GM19395 (cell line): ENCODE results near the gene IRX2.

Experiments used
- ATAC-seq: cut with Tn5 transposase; IDR thresholded peaks from one replicate; pipeline ENCODE4 v1.9.1; 2021; ENCODE audit warnings: mild to moderate bottlenecking, moderate library complexity; ENCODE audit not compliant: unreplicated experiment

IRX2 gene

GRCh38 chr5:2756211-2757152, 5.0 kb upstream of the IRX2 start:
- ATAC-seq = no peak

DNA sequence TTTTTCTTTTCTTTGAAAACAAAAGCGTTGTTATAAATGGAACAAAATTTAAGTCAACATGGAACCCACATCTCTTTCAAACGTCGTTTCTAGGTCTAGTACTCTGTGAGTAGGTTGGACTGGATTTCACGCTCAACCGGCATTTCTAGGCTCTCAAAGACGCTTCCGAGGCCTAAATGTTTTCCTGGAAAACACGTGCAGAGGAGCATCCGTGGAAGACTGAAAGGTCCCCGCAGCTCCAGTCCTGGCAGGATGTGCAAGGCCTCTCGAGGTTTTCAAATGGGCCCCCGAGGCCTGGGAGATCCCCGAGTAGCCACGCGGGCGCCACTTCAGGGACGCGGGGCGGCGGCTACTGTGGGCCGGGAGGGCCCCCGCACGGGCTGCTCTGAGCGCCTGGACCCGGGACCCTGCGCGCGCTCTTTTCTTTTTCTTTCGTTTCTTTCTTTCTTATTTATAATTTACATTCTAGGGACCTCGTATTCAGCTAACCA, 4.2 kb upstream of the IRX2 start:
- ATAC-seq = no peak

DNA sequence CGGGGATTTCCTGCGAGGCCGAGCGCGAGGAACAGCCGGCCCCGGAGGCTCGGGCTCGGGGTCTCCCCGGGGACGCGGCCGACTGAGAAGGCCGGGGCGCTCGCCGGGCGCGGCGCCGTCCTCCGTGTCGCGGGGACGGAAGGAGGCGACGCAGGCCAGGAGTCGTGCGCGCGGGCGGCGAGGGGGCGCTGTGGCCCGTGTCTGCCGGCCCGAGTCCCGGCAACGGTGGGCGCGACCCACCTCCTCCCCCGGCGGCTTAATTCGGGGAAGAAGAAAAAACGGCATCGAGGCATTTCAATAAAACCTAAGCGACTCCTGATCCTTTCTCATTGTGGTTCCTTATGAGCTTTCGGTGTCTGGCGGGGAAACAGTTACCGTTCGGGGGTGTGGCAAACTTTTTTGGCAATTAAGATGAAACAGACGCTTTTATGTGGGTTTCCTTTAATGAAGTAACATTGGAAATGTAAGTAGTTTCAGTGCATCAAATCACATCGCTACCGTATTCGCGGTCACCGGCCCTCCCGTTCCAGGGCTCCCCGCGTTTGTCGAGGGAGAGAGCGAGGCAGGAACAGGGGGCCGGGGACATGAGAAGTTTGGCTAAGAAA, 3.7 kb upstream of the IRX2 start:
- no peak for ATAC-seq

DNA sequence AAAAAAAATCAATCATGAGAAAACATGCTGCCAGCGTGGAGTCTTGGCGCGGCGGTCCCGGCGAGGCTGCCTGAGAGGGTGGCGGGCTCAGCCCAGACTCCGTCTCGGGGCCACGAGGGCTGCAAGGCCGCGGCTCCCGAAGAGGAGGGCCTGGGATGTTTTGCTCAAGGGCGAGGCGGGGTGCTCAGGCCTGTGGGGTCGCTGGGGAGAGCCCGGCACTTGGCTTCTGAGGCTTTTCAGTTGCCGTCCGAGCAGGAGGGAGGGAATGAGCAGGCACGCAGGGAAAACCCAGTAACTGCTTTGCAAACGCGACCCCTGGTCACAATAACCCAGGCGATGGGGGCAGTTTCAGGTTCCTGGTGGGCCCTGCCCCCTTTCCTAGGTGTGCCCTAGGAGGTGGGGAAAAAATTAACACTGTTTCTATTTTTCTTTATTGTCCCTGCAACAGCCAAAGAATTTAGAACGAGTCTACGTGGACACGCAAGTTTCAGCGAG, 3.2 kb upstream of the IRX2 start:
- ATAC-seq = no peak

- ATAC-seq = no peak
Observed at GRCh38 chr5:2753452-2754420, 2.3 kb upstream of the IRX2 start.

DNA sequence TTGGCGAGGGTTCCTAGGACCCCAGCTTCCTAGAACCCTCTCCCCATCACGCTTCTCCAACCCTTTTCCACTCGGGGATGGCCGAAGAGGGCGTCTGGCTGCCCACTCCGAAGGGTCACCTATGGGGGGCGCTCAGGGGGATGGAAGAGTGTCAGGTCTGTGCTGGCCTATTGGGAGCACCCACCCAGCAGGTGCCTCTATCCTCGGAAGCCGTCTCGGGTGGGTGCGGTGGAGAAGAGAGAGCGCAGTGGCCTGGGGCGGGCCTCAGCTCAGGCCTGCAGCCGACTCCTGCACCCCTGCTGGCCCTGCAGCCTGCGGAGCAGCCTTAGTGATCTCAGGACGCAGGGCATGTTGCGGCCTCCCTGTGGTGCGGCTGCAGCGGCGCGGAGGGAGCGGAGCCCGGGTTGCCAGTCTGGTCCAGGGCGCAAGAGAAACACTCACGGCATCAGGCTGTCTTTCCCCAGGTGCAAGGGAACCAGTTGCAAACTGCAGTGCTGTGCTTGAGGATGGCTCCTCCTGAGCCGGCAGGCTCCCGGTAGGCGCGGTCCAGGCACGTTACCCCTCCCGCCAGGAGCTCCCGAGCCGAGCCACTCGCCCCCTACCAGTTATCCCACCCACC, 1.5 kb upstream of the IRX2 start:
- ATAC-seq = no peak

DNA sequence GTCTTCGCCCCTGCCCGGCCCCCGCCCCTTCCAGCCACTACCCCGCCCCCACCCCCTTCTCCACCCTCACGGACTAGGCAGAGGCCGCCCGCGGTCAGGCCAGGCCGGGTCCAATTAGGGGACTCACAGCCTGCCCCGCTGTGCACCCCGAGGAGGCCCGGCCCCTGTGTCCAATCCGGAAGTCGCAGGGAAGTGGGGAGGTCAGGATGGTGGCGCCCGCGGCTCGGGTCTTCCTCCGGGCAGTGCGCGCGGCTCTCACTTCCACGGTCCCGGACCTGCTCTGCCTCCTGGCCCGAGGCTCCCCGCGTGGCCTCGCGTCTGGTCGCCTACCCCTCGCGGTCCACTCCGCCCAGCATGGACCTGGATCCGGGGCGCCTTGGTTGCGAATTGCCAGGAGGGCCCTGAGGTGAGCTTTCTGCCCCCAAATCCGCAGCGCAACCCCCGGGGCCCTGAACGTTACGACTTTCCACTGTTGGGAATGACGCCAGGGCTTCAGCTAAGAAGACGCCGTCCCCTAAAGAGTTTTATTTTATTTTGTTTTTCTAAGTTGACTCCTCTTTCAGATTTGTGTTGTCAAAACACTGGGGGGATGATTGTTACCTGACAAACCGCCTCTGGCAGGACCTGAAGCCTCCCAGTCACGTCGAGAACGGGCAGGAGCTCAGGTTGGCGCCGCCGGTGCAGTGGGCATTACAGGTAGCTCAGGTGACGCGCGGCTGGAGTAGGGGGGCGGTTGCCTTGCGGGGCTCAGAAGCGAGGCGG, 763 bp upstream of the IRX2 start:
- no peak for ATAC-seq

DNA sequence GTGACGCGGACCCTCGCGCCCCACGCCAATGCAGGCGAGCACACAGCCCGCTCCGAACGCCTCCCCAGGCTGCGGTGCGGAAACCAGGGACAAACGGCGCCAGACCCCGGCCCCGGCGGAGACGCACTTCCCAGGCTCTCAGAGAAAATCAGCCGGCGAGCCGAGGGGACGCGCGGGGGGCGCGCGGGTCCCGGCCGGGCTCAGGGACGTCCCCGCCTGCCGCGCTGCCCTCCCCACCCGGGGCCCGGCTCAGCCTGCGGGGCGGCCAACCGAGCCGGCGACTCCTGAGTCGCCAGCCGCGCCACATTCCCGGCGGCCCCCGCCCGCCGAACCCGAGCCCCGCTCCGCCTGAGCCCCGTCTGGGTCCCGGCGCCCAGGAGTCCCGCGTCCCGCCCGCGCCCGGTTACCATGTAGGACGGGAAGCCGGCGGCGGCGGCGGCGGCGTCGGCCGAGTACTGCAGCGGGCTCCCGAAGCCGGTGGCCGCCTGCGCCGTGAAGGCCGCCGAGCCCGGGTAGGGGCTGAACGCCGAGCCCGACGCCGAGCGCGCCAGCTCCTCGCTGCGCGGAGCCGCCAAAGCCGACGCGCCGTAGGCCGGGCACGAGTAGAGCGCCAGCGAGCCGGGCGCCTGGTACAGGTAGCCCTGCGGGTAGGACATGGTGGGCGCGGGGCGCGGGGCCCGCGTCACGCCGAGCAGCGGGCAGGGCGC, 566 bp downstream of the IRX2 start:
- ATAC-seq = no peak

- ATAC-seq = no peak
Observed at GRCh38 chr5:2750026-2750757, 1.3 kb downstream of the IRX2 start.

GRCh38 chr5:2749514-2750025, 1.9 kb downstream of the IRX2 start:
- no peak for ATAC-seq

- no peak for ATAC-seq
Observed at GRCh38 chr5:2748861-2749513, 2.5 kb downstream of the IRX2 start.

DNA sequence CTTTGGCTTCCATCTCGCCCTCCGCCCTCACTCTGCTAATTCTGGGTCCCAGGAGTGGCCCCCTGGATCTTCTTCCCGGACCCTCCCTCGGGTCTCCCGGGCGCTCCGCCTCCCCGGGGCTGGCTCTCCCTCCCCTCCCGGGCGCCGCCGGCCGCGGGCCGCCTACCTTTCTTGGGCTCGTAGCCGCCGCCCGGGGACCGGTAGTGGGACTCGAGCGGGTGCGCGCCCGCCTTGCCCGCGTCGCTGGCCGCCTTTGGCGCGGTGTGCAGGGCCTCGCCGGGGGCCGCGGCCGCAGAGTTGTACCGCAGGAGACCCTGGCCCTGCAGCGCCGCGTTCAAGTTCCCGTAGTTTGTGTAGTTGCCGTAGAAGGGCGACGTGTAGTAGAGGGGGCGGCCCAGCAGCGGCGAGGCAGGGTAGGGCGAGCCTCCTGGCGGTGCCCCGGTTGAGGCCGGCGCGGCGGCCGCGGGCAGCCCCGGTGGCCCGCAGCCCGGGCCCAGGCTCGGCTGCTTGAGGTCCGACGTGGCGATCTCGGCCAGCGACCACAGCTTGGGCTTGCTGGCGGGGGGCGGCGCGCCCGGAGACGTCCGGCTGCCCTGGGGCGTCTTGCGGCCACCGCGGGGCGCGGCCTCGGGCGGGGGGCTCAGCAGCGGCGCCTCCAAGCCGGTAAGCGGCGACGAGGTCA, 3.2 kb downstream of the IRX2 start:
- no peak for ATAC-seq

DNA sequence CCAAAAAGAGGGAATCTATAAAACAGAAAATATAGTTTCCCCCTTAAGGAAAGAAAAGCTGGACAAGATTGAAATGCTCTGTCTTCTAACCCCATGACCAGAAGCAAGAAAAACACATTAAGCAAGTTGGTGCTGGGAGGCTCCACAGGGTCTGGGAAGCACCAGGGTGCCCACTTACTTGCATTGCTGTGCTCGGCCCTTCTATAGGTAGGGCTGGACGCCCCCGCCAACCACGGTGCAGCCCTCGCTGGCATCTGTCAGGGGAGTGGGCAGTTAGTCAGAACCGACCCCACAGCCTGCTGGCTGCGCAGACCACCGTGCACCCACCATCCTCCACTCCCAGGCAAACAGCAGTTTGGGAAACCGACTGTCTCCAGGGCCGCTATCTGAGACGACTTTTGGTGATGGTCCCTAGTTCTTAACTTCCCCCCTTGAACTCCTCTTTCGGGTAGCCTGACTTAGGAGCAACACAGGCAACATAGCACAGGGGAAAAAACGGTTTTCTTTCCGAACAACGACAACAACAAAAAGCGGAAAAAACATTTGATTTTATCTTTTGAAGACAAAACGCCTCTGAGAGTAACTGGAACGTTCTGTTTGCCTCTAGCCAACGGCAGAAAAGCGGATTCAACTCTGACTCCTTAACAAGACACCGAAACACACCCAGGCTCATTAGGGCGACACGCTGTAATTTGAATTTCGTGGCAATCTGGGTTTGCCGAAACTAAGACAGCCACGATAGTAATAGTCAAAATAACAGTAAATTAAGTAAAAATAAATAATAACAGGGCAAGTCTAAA, 3.9 kb downstream of the IRX2 start:
- ATAC-seq = no peak

DNA sequence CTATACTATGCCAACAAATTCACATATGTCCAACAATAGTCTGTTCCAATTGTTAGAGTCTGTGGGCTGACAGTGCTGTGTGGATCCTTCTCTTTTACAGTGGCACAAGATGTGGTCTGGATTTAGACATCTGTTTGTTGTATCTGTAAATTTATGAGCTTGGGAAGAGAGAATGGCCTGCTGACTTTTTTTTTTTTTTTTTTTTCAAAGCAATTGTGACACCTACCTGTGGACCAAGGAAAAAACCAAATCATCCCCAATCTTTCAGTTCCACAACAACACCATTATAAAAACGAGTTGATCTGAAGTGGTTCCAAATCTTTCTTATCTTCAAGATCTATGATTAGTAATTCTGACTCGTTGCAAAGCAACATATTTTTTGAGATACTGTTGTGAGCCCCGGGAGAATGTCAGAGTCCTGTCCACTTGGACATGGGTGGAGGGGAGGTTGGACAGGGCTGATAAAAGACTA, 4.9 kb downstream of the IRX2 start:
- no peak for ATAC-seq

GRCh38 chr5:2744485-2744884, 7.0 kb downstream of the IRX2 start:
- ATAC-seq = no peak
